ENCODE data around the gene SLC27A5.

The SLC27A5 gene

DNA sequence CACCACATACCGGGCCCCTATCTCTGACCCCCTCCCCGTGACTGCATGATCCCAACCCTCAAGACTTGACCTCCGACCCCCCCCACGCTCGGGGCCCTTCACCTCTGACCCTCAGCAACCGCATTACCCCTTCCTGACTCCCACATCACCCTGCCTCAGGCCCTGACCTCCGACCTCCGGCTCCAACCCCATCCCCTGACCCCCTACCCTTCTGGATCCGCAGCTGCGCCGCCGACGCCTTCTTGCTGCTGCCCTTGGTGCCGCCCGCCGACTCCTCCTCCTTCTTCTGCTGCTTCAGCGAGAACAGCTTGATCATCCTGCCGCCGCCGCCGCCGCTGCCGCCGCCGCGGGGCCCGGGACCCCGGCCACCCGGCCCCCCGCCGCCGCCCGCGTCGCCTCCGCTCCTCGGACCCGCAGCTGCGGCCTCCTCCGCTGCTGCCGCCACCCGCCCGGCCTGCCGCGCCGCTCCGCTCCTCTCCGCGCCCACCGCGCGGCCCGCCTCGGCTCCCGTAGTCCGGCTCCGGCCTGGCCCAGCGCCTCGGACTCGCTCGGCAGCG, 46.4 kb upstream of the SLC27A5 start, which contains the start of gene UBE2M:
Gene UBE2M (minus strand): TSS at position 546 of the 557 bp plus-strand sequence. CDS start 230 bp downstream, at position 316.
- peaks cover 8% of the 10 kb centered on the region for H3K4me1 ChIP-seq

DNA sequence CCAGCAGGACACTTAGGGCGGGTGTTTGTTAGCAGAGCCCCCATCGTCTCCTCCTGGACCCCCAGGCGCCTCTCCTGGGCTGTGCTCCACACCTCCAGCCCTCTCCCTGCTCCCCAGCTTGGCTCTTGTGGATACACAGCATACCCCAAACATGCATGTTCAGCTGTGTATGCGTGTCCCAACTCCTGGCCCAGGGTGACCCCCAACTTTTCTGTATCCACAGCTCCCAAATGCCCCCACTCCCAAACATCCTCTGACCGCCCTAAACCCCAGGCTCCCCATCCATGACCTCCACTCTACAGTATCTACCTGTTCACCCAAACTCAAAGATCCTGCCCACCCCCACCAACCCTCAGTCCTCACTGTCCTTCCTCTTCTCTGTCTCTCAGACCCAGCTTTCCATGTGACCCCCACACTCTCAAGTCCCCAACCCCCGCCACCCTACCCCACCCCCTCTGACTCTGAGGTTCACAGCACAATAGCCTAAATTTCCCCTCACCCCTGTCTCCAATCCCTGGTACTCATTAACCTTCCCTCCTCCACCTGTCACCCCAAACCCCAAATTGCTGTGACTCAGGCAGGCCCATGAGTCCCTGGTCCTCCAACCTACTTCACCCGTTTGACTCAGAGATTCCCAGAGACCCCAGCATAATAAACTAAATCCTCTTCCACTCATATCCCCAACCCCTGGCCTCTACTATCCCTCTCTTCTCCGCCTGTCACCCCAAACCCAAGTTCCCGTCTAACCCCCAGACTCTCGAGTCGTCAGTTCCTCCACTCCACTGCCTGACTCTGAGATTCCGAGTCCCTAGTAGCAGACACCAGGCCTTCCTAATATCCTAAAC, 45.7 kb upstream of the SLC27A5 start:
- peaks cover 8% of the 10 kb centered on the region for H3K4me1 ChIP-seq
- H3K9me3 ChIP-seq = no peaks in the 10 kb centered on the region
- H3K27me3 ChIP-seq = peaks cover 1% of the 10 kb centered on the region; the same call in 1 of the 2 replicates
- TF ChIP-seq, protein P1, sequence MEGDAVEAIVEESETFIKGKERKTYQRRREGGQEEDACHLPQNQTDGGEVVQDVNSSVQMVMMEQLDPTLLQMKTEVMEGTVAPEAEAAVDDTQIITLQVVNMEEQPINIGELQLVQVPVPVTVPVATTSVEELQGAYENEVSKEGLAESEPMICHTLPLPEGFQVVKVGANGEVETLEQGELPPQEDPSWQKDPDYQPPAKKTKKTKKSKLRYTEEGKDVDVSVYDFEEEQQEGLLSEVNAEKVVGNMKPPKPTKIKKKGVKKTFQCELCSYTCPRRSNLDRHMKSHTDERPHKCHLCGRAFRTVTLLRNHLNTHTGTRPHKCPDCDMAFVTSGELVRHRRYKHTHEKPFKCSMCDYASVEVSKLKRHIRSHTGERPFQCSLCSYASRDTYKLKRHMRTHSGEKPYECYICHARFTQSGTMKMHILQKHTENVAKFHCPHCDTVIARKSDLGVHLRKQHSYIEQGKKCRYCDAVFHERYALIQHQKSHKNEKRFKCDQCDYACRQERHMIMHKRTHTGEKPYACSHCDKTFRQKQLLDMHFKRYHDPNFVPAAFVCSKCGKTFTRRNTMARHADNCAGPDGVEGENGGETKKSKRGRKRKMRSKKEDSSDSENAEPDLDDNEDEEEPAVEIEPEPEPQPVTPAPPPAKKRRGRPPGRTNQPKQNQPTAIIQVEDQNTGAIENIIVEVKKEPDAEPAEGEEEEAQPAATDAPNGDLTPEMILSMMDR (IDR thresholded peaks at IDR 0.05; ENCODE audit: low read depth, low read length) = no peak
- peaks cover 18% of the 10 kb centered on the region for H3K36me3 ChIP-seq
- DNase-seq = no peak
- H3K4me3 ChIP-seq (ENCODE audit: low read depth, low read length) = peak overlapping the region; percentile 99

More for the DNA sequence above, 46.4 kb upstream of the SLC27A5 start, which contains the start of gene UBE2M:
- H3K27me3 ChIP-seq = peaks cover 4% of the 10 kb centered on the region; the same call in 1 of the 2 replicates
- DNase-seq = peak; percentile 92
- TF ChIP-seq, protein P1 (IDR thresholded peaks at IDR 0.05; ENCODE audit: low read depth, low read length) = no peak
- peak within 1 kb of the TSS; percentile 99 for H3K4me3 ChIP-seq (ENCODE audit: low read depth, low read length)
- no peaks in the 10 kb centered on the region for H3K9me3 ChIP-seq
- H3K36me3 ChIP-seq = peaks cover 17% of the 10 kb centered on the region

DNA sequence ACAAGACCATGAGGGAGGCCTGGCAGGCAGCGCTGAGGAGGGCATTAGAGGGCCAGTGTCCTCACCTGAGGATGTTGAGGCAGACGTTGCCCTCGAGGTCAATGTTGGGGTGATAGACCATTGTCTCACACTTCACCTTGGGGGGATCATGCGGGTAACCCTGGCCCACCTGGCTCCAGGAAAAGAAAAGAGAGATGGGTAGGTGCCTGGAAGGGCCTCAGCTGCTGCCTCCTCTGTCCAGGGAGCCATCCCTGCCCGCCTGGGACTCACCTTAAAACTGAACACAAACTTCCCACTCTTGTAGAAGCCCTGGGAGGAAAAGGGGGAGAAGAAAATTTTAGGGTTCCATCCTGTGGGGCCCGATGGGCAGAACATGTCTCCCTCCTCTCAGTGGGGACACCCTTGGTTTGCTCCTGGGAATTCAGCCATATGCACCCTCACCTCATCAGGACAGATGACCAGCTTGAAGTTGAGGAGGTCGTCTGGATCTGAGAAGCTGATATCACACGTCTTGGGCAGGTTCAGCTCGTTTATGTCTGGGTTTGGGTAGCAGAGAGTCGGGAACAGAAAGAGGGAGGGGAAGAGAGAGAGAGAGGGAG, 44.9 kb upstream of the SLC27A5 start:
- no peaks in the 10 kb centered on the region for H3K27me3 ChIP-seq
- no peaks in the 10 kb centered on the region for H3K9me3 ChIP-seq
- peak overlapping the region; percentile 99 for H3K4me3 ChIP-seq (ENCODE audit: low read depth, low read length)
- no peak for DNase-seq
- TF ChIP-seq, protein P1 (IDR thresholded peaks at IDR 0.05; ENCODE audit: low read depth, low read length) = no peak
- H3K4me1 ChIP-seq = peaks cover 8% of the 10 kb centered on the region
- peaks cover 25% of the 10 kb centered on the region for H3K36me3 ChIP-seq

DNA sequence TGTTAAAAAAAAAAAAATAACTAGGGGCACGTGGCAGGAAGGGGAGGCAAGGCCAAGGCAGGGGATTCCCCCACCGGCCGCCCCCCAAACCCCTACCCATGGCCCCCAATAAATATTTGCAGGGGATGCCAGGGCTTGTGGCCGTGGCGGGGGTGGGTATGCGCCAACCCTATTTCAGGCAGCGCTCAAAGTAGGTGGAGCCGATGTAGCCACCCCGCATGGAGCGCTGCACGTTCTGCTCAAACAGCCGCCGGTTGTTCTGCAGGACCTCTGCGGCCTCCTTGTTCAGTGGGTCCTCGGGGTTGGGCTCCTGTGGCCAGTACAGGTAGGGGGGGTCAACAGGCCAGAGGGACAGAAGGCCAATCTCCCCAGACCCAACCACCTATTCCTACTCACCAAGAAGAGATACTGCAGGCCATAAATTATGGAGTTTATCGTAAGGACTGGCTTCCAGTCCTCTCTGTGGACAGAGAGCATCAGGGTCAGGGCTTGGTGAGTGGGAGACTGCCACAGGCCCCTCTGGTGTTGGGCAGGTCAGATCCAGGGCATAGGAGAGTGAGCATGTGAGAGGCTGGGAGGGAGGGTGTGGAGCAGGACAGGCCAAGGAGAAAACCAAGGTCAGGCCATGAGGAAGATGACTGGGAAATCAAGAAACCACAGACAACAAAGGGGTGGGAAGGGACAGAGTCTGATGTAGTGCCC, 44.3 kb upstream of the SLC27A5 start:
- Histone ChIP-seq H3K4me3 (ENCODE audit: low read depth, low read length) (no peak overlapping the region; the same call in 1 of the 2 replicates), H3K4me1 (peaks cover 8% of the 10 kb centered on the region), H3K27me3 (no peaks in the 10 kb centered on the region), H3K9me3 (no peaks in the 10 kb centered on the region), H3K36me3 (peaks cover 32% of the 10 kb centered on the region)
- TF ChIP-seq, protein P1 (IDR thresholded peaks at IDR 0.05; ENCODE audit: low read depth, low read length) = no peak
- DNase-seq = no peak

DNA sequence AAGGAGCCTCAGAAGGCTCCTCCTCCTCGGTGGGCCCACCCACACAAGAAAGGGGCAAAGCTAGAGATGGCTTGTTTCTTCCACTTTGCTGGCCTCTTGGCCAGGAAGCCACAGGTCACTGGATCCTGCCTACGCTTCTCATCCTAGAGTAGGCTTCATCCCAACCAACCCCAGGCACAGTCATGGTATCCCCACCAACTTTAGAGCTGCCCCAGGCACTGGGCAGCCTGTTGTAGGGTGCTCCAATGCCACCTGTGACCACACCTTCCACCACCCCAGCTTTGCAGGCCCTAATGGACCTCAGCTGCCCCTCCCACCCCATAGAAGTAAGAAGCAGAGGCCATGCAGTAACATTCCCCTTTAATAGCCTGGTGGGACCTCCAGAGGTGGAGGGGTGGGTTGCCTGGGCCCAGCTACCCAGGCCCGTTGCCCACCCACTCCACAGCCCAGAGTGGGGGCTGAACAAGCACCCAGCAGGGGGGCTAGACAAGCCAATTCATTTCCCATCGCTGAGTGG, 43.6 kb upstream of the SLC27A5 start:
- no peak for DNase-seq
- no peaks in the 10 kb centered on the region for H3K9me3 ChIP-seq
- H3K27me3 ChIP-seq = no peaks in the 10 kb centered on the region
- H3K36me3 ChIP-seq = peaks cover 38% of the 10 kb centered on the region
- peak overlapping the region; percentile 88 for H3K4me3 ChIP-seq (ENCODE audit: low read depth, low read length)
- TF ChIP-seq, protein P1 (IDR thresholded peaks at IDR 0.05; ENCODE audit: low read depth, low read length) = no peak
- H3K4me1 ChIP-seq = peaks cover 8% of the 10 kb centered on the region

Measured in BE2C (cell line).